Posterior cingulate gyrus (tissue), 11 donors: ENCODE measurements around the gene ARHGAP42.

Experiments used
- DNase-seq, 10 donors: peaks; one replicate each; pipeline versions ENCODE4 v3.0.0 to v3.0.0-alpha.2; 2020 to 2021; ENCODE audit warnings: mixed read lengths in 3 of 10
- intact Hi-C: fragments of 100-400 bp; cut with DNase I; formaldehyde crosslinking; loops from one replicate; pipeline ENCODE4 v1.15.1; 2023

ARHGAP42 gene

DNA sequence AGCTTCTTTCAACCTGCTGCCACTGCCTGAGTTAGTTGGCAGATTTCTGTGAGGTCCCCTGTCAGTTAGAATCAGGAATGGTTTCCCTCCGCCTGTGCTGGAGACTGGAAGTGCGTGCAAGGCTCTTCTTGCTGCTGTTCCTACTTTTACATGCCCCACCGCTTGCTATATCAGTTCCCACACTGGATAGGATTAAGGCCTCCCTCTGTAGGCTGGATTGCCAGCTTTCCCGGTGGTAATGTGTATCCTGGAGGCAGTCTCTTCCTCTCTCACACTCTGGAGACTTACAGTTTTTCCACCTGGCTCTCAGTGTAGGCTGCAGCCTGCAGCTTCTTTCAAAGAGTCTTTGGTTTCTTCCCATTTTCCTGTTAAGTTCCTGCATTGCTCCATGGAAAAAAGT lies 66.5 kb downstream of the ARHGAP42 start:
- intact Hi-C loops, result no loop called here
- DNase-seq, result no peak

DNA sequence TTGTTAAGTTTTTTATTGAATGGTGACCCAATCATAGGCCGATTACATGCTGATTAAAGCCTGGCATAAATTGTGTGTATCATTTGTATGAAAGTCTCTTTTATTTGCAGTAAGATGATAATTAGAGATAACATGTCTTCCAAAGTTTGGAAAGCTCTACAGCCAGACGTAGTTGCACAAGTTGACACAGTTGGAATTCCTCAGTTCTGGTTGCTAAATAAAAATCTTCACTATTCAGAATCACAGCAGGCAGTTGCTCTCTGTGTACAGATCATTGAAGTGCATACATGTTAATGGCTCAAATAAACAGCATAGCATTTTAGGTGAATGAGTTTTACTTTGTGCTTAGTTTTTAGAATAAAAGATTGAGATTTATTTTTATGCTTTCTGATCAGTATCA lies 69.5 kb downstream of the ARHGAP42 start:
- intact Hi-C loops, result no loop called here
- DNase-seq, result no peak

DNA sequence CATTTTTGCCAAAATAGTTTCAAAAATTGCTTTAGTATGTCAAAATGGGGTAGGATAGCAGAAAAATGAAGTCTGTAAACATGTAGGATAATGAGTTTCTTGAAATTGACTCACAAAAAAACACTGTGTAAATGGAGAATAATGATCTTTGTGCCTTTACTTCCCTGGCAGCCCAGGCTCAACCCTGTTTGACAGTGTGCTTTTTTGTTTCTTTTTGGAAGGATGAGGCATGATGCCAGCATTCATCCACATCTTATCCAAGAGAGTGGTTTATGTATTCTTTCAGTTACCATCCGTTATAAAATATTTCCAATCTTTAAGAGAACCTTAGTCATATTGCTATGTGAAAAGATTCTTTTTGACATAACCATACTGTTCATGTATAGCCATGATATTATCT lies 70.6 kb downstream of the ARHGAP42 start:
- intact Hi-C loops, result no loop called here

DNA sequence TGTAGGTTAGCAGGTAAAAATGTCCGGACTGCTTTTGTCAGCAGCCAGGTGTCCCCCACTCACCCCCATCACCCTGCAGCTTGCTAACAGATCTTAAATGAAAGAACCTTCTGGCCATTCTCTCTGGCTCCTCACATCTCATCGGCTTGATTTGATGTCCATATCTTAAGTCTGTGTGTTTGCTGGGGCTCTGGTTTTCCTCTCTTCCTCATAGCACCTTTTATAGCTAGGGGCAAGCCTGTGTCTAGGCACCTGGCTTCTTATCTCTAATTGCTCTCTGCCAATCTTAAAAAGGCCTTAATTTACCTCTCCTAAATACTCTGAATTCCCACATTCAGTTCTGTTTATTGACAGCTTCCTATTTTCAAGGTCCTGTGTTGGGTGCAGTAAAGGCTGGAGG lies 72.0 kb downstream of the ARHGAP42 start:
- intact Hi-C loops, result no loop called here

More for the DNA sequence above, 70.6 kb downstream of the ARHGAP42 start:
- DNase-seq, result no peak

DNA sequence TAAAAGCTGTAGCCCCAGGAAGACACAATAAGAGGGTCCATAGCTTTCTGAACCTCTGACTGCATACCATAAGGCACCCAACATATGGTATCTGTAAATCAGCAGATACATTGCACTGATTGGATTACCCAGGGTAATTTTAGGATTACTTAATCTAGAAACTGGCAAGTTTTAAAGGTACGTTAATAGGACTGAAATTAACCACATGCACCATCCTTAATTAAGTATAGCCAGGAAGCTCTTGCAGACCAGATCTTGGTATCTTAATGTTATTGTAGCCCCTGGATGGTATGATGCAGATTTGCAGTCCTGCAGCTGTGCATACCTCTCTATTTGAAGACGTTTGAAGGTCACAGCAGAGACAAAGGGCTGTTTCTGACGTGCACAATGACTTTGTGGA lies 72.8 kb downstream of the ARHGAP42 start:
- intact Hi-C loops, result no loop called here
- DNase-seq, result no peak

More for the DNA sequence above, 72.0 kb downstream of the ARHGAP42 start:
- no peak for DNase-seq

DNA sequence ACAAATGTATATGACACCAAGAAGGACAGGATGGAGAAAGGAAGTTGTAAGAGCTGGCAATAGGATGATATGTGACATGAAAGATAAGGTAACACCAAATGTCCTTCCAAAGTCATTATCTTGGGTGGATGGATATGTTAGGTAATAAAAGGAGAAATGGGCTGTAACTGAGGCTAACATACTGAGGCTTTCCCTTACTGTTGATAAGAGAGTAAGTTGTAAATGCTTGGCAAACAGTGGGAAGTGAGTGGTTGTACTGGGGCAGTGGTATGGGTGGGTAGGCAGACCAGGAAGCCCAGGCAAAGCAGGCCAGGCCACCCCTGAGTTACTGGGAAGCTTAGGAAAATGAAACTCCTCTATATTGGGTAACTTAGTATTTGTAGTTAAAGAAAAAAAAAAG lies 73.7 kb downstream of the ARHGAP42 start:
- DNase-seq, result no peak
- intact Hi-C loops, result no loop called here

DNA sequence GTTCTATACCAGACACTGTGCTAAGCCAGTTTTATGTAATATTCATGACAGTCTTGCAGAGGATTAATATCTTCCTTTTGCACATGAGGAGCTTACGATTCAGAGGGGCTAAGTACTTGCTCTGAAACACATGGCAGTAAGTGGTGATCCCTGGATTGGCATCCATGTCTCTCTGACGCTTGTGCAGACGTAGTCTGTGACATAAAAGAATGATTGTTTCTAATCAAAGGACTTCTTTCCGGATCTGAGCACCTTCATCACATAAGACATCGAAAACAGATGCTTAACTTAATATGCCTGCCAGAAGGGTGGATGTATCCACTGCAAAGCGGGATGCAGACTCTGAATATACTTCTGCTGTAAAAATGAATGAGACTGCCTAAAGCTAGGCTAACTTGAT lies 74.8 kb downstream of the ARHGAP42 start:
- intact Hi-C loops, result no loop called here
- DNase-seq, result no peak

DNA sequence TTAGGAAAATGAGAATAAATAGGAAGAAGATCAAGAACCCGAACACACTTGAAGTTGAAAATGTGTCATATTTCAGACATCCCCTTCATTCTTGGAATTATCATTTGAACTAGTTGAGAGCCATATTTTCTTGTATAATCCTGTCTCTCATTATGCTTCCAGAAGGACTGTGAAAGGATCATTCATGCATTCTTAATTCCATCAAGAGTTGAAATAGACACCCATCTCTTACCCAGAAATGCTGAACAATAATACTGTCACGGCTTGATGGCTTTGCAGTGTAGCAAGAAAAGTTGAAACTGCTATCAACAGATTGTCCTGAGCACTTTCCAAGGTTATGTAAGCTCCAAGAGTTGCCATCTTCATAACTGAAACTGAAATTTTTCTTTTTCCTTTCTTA lies 79.7 kb downstream of the ARHGAP42 start:
- no peak for DNase-seq
- intact Hi-C loops, result no loop called here

DNA sequence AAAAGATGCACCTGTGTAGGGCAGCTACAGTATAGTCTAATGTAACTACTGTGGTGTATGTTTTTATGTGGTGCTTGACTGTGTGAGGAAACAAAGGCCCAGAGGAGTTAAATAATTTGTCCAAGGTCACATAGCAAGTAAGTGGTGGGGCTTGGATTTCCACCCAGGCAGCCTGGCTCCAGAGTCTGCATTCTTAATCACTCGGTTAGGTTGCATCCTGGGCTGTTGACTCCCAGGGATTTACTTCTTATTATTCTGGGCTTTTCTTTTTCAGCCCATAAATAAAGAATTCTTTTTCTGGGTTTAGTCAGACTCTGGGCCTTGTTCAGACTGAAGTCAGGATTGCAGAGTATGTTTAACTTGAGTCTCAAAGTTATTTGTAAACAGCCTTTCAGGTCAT lies 82.1 kb downstream of the ARHGAP42 start:
- intact Hi-C loops, result no loop called here

DNA sequence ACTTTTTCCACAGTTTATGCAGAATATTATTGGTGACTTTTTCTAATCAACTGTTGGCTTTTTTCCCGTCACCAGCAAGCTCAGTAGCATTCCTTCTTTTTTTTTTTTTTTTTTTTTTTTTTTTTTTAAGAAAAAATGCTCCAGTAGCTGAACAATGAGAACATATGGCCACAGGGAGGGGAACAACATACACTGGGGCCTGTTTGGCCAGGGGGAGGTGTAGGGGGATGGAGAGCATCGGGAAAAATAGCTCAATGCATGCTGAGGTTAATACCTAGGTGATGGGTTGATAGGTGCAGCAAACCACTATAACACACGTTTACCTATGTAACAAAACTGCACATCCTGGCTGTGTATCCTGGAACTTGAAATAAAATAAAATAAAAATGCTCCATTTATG lies 82.5 kb downstream of the ARHGAP42 start:
- intact Hi-C loops, result no loop called here
- no peak for DNase-seq

More for the DNA sequence above, 82.1 kb downstream of the ARHGAP42 start:
- DNase-seq, result no peak

DNA sequence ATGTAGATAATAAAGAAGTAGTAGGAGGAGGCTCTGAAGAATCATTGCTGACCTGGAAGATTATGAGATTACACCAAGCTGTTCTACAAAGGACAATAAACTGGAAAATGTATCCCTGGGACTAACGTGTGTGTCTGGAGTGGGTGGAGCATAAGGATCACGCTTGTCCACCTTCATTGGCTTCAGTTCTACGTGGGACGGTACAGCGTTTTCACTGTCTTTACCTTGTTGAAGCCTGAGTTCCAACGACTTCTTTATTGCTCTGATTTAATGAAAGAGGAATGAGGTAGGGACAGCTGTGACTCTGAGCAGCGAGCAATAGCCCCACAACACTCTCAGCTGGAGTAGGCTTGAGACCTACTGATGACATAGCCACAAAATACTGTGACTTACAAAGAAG lies 87.0 kb downstream of the ARHGAP42 start:
- no peak for DNase-seq
- intact Hi-C loops, result no loop called here

DNA sequence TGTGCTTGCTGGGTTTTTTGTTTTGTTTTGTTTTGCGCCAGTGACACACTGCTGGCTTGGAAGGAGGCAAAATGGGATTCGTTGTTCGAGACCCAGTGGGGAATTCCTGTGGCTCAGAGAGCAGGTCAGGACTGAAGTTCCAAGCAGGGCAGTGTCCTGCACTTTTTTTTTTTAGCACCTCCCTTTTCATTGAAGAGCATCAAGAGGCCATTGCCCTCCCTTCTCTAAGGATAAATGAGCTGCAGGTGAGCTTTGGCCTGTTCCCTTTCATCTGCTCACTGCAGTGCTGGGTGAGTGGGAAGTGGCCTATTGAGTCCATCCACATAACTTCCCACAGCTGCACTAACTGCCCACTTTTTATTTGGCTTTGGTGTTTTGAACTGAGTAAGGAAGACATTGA lies 87.8 kb downstream of the ARHGAP42 start:
- DNase-seq, result no peak
- intact Hi-C loops, result no loop called here

DNA sequence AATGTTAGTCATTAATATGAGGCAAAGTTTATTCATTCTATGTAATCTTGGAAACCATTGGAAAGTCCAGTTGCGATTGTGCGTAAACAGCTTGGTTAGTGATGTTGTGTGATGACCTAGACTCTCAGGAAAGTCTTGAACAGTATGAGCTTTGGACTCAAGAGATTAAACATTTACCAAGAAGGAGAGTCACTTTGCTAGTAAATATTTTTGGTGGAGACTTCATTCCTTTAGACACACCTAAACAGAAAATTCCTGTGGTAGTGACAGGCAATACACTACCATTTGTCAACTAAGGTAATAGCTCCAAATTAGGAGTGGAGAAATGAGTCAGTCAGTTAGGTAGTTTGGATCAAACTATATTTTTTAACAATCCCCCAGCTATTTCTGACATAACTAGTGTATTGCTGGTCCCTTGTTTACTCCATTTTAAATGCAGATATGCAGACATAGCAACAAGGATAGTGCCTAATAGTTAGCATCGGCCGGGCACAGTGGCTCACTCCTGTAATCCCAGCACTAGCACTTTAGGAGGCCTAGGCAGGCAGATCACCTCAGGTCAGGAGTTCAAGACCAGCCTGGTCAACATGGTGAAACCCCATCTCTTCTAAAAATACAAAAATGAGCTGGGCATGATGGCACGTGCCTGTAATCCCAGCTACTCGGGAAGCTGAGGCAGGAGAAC lies 89.3 kb downstream of the ARHGAP42 start:
- intact Hi-C loops, result no loop called here
- no peak for DNase-seq

DNA sequence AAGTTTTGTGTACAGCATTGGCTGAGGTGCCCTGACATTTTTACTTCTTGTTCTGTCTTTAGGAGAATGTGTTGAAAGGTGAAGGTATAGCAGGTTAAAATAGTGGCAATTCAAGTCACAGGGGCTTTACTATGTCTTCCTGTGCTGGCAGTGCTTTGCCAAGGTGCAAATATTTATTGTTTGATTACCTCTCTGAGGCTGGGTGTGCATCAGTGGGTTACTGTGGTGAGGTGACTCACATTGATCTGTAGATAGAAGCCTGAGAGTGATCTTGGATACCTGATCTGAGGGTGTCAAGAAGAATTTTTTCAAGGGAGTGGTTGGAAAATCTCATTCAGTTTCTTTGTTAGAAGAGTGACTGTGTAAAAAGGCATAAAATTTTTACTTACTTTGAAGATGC lies 90.0 kb downstream of the ARHGAP42 start:
- no peak for DNase-seq
- intact Hi-C loops, result no loop called here

DNA sequence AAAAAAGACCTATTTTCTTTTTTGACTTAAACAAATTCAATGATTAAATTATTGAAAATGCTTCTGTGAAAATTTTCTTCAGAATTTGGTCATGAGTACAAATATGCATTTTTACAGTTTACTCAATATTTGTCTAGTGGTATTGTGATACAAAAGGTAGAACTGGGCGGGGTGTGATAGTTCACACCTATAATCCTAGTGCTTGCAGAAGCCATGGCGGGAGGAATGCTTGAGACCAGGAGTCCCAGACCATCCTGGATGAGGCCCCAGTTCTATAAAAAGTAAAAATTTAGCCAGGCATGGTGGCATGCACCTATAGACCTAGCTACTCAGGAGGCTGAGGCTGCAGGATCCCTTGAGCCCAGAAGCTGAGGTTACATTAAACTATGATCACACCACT lies 90.6 kb downstream of the ARHGAP42 start:
- no peak for DNase-seq
- intact Hi-C loops, result no loop called here

DNA sequence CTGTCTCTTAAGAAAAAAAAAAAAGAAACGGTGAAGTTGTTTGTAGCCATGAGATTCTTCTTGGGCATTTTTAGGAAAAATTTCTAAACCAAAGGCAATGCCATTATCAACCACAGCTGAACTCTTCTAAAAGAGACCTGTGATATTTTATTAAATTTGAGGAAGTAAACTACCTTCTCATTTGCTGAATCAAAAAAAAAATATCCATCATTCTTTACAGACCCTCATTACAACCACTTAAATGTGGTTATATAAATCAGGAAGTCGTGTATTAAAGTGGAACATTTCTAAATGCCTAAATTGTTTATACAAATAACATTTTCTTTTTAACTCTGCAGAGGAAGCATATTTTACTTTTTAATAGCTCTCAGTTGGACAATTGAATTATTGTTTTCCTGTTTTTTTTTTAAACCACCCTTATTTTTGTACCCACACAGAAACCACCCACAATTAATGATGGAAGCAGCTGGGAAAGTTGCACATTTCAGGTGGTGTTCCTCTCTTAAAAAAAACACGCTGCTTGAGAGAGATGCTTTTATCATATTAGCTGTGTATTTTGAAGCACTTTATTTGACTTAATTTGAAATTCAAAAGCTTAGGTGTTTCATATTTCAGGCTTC lies 91.2 kb downstream of the ARHGAP42 start:
- intact Hi-C loops, result no loop called here
- DNase-seq, result no peak

DNA sequence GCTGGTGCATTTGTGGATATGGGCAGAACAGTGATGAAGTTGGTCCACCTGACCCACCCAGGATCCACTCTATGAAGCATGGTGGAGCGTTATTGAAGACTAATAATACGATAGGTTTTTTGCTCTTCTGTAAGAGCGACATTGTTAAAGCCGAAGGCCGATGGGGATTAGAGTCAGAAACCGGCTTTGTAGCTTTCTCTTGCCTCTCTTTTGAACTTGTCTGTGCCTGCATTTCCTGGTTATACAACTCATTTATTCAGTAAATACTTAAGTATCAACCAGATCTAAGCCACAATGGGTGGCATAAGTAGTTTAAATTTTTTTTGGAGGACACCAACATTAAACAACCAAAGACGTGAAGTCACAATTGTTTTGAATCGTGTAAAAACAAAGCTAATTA lies 93.4 kb downstream of the ARHGAP42 start:
- intact Hi-C loops, result no loop called here

DNA sequence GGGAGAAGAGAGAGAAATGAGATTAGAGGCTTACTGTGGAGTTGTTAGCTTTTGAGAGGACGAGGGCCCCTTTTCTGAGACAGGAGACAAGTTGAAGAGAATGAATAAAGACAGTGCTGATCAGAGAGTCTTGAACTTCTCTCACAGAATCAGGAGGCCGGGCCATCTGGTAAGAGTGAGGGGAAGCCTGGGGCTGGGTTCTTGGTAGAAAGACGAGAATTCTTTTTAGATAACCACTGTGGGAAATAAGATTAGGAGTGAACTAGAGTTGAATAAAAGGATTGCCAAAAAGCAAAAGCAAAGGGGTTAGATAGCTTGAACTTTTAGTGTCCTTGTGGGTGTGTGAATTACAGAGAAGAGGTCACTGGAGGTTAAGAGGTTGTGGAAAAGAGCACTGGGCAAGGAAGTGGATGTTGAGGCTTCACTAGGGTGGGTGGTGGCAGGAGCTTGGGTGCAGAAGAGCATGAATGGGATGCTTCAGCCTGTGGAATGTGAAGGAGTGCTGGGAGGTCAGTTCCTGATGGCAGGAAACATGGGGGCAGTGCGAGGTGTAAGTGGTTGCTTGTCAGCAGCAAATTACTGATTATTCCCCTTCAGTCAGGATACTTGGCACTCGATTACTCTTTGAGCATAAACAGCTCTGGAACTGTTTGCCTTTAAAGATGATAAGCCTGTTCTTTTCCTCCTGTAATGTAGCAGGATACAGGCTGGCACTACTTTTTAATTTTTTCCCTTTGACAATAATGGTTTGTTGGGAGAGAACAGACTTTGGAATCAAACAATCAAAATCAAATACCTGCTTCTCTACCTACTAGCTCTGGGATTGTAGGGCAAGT lies 98.3 kb downstream of the ARHGAP42 start:
- intact Hi-C loops, result no loop called here
- no peak for DNase-seq

More for the DNA sequence above, 93.4 kb downstream of the ARHGAP42 start:
- no peak for DNase-seq

DNA sequence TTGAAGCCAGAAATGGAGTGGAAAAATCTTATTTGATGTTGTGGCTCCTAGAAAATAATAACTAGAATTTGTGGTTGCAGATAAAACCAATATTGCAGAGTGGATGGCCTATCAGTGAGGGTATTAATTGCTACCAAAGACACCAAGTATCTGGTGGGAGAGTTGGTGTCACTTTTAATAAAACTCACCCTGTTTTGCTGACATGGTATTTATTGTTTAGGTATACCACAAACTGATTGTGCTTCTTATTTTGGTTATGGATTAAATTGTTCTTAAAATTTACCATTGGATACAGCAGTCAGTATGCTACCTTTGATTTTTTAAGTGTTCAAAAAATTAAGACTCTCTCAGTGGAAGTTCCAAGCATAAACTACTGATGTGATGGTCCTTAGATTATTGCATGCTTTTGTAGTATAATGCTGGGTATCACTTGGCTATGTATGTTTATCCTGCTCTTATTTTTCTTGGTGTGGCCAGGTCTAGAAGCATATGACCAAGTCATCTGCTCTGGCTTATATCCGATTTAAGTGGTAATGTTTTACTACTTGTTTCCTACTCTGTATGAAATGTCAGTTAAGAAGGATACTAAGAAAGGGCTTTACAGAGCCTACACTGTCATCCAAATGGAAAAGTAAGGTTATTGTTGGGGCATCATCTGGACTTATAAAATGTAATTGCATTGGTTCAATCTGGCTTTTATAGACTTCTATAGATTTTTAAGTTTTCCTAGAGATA lies 101.6 kb downstream of the ARHGAP42 start:
- intact Hi-C loops, result no loop called here
- no peak for DNase-seq

DNA sequence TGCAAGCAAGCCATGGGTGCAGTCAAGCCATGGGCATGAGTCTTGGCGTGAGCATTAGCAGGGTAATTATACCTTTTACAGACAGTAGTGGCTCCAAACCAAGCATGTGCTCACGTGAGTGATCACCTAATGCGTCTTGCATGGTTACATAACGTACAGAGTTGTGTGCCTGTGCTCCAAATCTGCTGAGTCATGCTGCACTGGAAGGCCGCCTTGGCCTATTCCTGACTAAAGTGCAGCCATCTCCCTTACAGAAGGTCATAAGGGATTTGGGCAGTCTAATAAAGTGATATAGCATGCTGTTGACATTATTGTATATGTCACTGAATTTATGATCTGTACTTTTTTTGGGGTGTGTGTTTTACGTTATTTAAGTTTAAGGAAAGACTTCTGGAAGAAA lies 102.4 kb downstream of the ARHGAP42 start:
- intact Hi-C loops, result no loop called here
- DNase-seq, result no peak

DNA sequence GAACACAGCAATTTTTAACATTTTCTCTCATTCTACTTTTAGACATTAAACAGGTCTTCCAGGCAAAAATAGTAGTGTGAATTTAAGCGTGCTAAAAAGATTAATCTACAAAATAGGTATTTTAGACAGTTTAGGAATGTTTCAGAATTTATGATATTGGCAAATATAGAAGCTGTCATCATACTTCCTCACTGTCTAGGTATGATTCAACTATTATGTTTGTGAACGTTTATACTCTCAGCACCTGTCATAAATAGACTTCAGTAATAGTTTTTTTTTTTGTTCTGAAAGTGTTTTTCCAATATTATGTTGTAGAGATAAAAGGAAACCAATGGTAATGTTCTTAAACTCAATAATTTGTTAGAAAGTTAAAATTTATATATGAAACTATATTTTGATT lies 103.0 kb downstream of the ARHGAP42 start:
- no peak for DNase-seq
- intact Hi-C loops, result no loop called here
